Measurements from ENCODE around the gene FXYD6. TPM values are rescaled to one million over a fixed set of nuclear protein-coding genes. Genes with fewer than 3 reads are reported as not detected.

Gene FXYD6
- total RNA-seq, 4 donors from 2014 or later: 21.5 to 79.9 (median 25.6) TPM

- DNase-seq (ENCODE audit: low spot score) (no peak), ATAC-seq (ENCODE audit: low FRiP score) (no peak)
- TF ChIP-seq CTCF (IDR thresholded peaks at IDR 0.05): no peak
Observed at GRCh38 chr11:117887431-117888138, 11.1 kb upstream of the FXYD6 start.

- TF ChIP-seq CTCF (IDR thresholded peaks at IDR 0.05): no peak
- ATAC-seq (ENCODE audit: low FRiP score) (peak; percentile 28), DNase-seq (ENCODE audit: low spot score) (no peak)
Observed at GRCh38 chr11:117885777-117886176, 9.3 kb upstream of the FXYD6 start.

- peak; percentile 17 for ATAC-seq (ENCODE audit: low FRiP score)
- no peak for DNase-seq (ENCODE audit: low spot score)
- TF ChIP-seq CTCF (IDR thresholded peaks at IDR 0.05): no peak
Observed at GRCh38 chr11:117884994-117885393, 8.5 kb upstream of the FXYD6 start.

- ATAC-seq (ENCODE audit: low FRiP score): no peak
- no peak for TF ChIP-seq CTCF (IDR thresholded peaks at IDR 0.05)
Observed at GRCh38 chr11:117883063-117883462, 6.6 kb upstream of the FXYD6 start.

GRCh38 chr11:117882311-117882905 is 6.0 kb upstream of the FXYD6 start:
- DNase-seq (ENCODE audit: low spot score) (no peak), ATAC-seq (ENCODE audit: low FRiP score) (no peak)
- no peak for TF ChIP-seq CTCF (IDR thresholded peaks at IDR 0.05)

More at GRCh38 chr11:117883063-117883462, 6.6 kb upstream of the FXYD6 start:
- DNase-seq (ENCODE audit: low spot score): no peak

- no peak for DNase-seq (ENCODE audit: low spot score)
- ATAC-seq (ENCODE audit: low FRiP score): no peak
- no peak for TF ChIP-seq CTCF (IDR thresholded peaks at IDR 0.05)
Observed at GRCh38 chr11:117881217-117881616, 4.8 kb upstream of the FXYD6 start.
